PC-9 (cell line): ENCODE results near the gene FOXO3B.
"Not testable (repeated sequence)": the region's sequence is repeated elsewhere in the genome, so short reads cannot be mapped to it uniquely, and the experiment has no call there.

Experiments
- EZH2 ChIP-seq: fragments of 200-600 bp; sonication (generic); IDR thresholded peaks from 2 replicates; pipeline ENCODE4 v1.8.0; 2017; ENCODE audit warnings: antibody characterized with exemption, low read depth
- TF ChIP-seq, protein P1 (sequence below): fragments of 200-600 bp; sonication (generic); conservative IDR thresholded peaks from 2 replicates; pipeline ENCODE4 v1.6.1; 2017; ENCODE audit warnings: mixed run types, antibody characterized with exemption, mild to moderate bottlenecking, moderate library complexity

DNA sequence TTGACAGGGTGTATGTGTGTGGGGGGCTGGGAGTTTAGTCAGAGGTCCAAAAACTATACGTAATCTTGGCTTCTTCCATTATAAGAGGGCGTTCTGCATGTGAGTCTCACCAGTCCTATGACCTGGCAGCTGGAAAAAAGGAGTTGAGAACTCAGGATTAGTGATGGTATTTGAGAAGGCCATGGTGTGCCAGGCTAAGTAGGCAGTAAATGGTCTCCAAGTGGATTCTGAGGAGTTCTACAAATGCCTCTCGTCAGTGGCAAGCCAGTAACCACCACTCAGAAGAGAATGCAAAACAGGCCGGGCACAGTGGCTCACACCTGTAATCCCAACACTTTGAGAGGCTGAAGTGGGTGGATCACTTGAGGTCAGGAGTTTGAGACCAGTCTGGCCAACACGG lies 40.5 kb upstream of the FOXO3B start:
- TF ChIP-seq EZH2, result not testable (repeated sequence)
- TF ChIP-seq, protein P1, sequence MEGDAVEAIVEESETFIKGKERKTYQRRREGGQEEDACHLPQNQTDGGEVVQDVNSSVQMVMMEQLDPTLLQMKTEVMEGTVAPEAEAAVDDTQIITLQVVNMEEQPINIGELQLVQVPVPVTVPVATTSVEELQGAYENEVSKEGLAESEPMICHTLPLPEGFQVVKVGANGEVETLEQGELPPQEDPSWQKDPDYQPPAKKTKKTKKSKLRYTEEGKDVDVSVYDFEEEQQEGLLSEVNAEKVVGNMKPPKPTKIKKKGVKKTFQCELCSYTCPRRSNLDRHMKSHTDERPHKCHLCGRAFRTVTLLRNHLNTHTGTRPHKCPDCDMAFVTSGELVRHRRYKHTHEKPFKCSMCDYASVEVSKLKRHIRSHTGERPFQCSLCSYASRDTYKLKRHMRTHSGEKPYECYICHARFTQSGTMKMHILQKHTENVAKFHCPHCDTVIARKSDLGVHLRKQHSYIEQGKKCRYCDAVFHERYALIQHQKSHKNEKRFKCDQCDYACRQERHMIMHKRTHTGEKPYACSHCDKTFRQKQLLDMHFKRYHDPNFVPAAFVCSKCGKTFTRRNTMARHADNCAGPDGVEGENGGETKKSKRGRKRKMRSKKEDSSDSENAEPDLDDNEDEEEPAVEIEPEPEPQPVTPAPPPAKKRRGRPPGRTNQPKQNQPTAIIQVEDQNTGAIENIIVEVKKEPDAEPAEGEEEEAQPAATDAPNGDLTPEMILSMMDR, result not testable (repeated sequence)
